H9 (cell line): ENCODE measurements around the gene CAMKK1. TPM values are rescaled to one million over a fixed set of nuclear protein-coding genes. Genes with fewer than 3 reads are reported as not detected.

Experiments used
- DNase-seq: peaks from one replicate; pipeline ENCODE4 v3.0.0-alpha.2; 2017
- H2AFZ ChIP-seq: one replicate; pipeline ENCODE4 v1.6.1; 2013; ENCODE audit warnings: mild to moderate bottlenecking, low read length, control low read depth, moderate library complexity
- H2AK5ac ChIP-seq: 2 replicates; pipeline ENCODE4 v1.6.1; 2013; ENCODE audit warnings: low read length, control low read depth, mixed read lengths; ENCODE audit not compliant: insufficient read length
- H2BK120ac ChIP-seq: one replicate; pipeline ENCODE4 v1.6.1; 2013; ENCODE audit warnings: low read depth, mild to moderate bottlenecking, low read length, control low read depth, inconsistent platforms; ENCODE audit not compliant: poor library complexity, severe bottlenecking
- H2BK12ac ChIP-seq: 2 replicates; pipeline ENCODE4 v1.6.1; 2013; ENCODE audit warnings: low read length, control low read depth, mixed read lengths, low read depth; ENCODE audit not compliant: insufficient read length
- H2BK15ac ChIP-seq: 2 replicates; pipeline ENCODE4 v1.6.1; 2013; ENCODE audit warnings: low read depth, low read length, control low read depth
- H2BK20ac ChIP-seq: one replicate; pipeline ENCODE4 v1.6.1; 2013; ENCODE audit warnings: low read depth, mild to moderate bottlenecking, low read length, control low read depth, inconsistent platforms; ENCODE audit not compliant: poor library complexity, severe bottlenecking
- H2BK5ac ChIP-seq: 2 replicates; pipeline ENCODE4 v1.6.1; 2013; ENCODE audit warnings: low read length, control low read depth, mixed read lengths; ENCODE audit not compliant: insufficient read length
- H3K14ac ChIP-seq: 2 replicates; pipeline ENCODE4 v1.6.1; 2013; ENCODE audit warnings: low read length, control low read depth; ENCODE audit not compliant: insufficient read depth
- H3K18ac ChIP-seq: 2 replicates; pipeline ENCODE4 v1.6.1; 2013; ENCODE audit warnings: low read depth, mild to moderate bottlenecking, mixed read lengths, low read length, control low read depth; ENCODE audit not compliant: insufficient read length
- H3K23ac ChIP-seq: 2 replicates; pipeline ENCODE4 v1.6.1; 2013; ENCODE audit warnings: low read length, control low read depth, mixed read lengths, low read depth; ENCODE audit not compliant: insufficient read length
- H3K23me2 ChIP-seq: 2 replicates; pipeline ENCODE4 v1.6.1; 2013; ENCODE audit warnings: low read depth, mild to moderate bottlenecking, mixed read lengths, low read length, control low read depth; ENCODE audit not compliant: insufficient read length, poor library complexity, severe bottlenecking
- H3K27ac ChIP-seq: 2 replicates; pipeline ENCODE4 v1.5.1; 2013; ENCODE audit warnings: low read length, control low read depth, mixed read lengths, low read depth; ENCODE audit not compliant: insufficient read length
- H3K27me3 ChIP-seq: 2 replicates; pipeline ENCODE4 v1.6.1; 2013; ENCODE audit warnings: low read length, control low read depth, inconsistent platforms; ENCODE audit not compliant: insufficient read depth
- H3K4ac ChIP-seq: 2 replicates; pipeline ENCODE4 v1.6.1; 2013; ENCODE audit warnings: low read depth, mild to moderate bottlenecking, control low read depth, inconsistent platforms, low read length, moderate library complexity
- H3K4me1 ChIP-seq: 2 replicates; pipeline ENCODE4 v1.6.1; 2013; ENCODE audit warnings: low read length, control low read depth, inconsistent platforms; ENCODE audit not compliant: insufficient read depth
- H3K4me2 ChIP-seq: 2 replicates; pipeline ENCODE4 v1.6.1; 2013; ENCODE audit warnings: low read length, control low read depth, mixed read lengths; ENCODE audit not compliant: insufficient read length, insufficient read depth
- H3K56ac ChIP-seq: 2 replicates; pipeline ENCODE4 v1.6.1; 2013; ENCODE audit warnings: low read depth, mild to moderate bottlenecking, mixed read lengths, low read length, control low read depth; ENCODE audit not compliant: insufficient read length
- H3K79me1 ChIP-seq: 2 replicates; pipeline ENCODE4 v1.6.1; 2013; ENCODE audit warnings: low read depth, mild to moderate bottlenecking, moderate library complexity, low read length, control low read depth, inconsistent platforms; ENCODE audit not compliant: insufficient read depth, poor library complexity, severe bottlenecking
- H3K79me2 ChIP-seq: 2 replicates; pipeline ENCODE4 v1.6.1; 2013; ENCODE audit warnings: low read length, control low read depth, inconsistent platforms; ENCODE audit not compliant: insufficient read depth
- H3K9ac ChIP-seq: 2 replicates; pipeline ENCODE4 v1.6.1; 2013; ENCODE audit warnings: low read length, control low read depth, mixed read lengths; ENCODE audit not compliant: insufficient read length; ENCODE audit errors: extremely low read depth
- H3K9me3 ChIP-seq: one replicate; pipeline ENCODE4 v1.6.1; 2013; ENCODE audit warnings: low read depth, low read length, inconsistent platforms; ENCODE audit not compliant: control insufficient read depth
- H3T11ph ChIP-seq: one replicate; pipeline ENCODE4 v1.6.1; 2013; ENCODE audit warnings: mild to moderate bottlenecking, low read length, control low read depth, inconsistent platforms
- H4K20me1 ChIP-seq: one replicate; pipeline ENCODE4 v1.6.1; 2013; ENCODE audit not compliant: control insufficient read depth, insufficient read length, insufficient read depth
- H4K5ac ChIP-seq: 2 replicates; pipeline ENCODE4 v1.6.1; 2013; ENCODE audit warnings: low read depth, mild to moderate bottlenecking, mixed read lengths, low read length, control low read depth; ENCODE audit not compliant: insufficient read length
- H4K8ac ChIP-seq: replicated peaks from 2 replicates; pipeline ENCODE4 v1.6.1; 2013; ENCODE audit warnings: low read length, control low read depth, mixed read lengths, low read depth; ENCODE audit not compliant: insufficient read length
- H4K91ac ChIP-seq: 2 replicates; pipeline ENCODE4 v1.6.1; 2013; ENCODE audit warnings: low read depth, mild to moderate bottlenecking, moderate library complexity, mixed read lengths, low read length, control low read depth; ENCODE audit not compliant: insufficient read length
- H3K27ac Mint-ChIP-seq, 3 experiments: 2 replicates in 2 of 3; 3 replicates in 1 of 3; pipeline ENCODE4 v1.8.0; 2020 to 2021; ENCODE audit warnings: mixed read lengths in 3 of 3, mild to moderate bottlenecking in 1 of 3, moderate library complexity in 1 of 3
- H3K27me3 Mint-ChIP-seq: 2 replicates; pipeline ENCODE4 v1.8.0; 2021; ENCODE audit warnings: low read depth, mild to moderate bottlenecking, moderate library complexity, mixed read lengths
- H3K36me3 Mint-ChIP-seq, 3 experiments: 2 replicates in 2 of 3; 3 replicates in 1 of 3; pipeline ENCODE4 v1.8.0; 2020 to 2021; ENCODE audit warnings: low read depth in 3 of 3, mixed read lengths in 3 of 3; ENCODE audit not compliant: insufficient read depth in 1 of 3
- H3K4me1 Mint-ChIP-seq, 2 experiments: 2 replicates each; pipeline ENCODE4 v1.8.0; 2020; ENCODE audit warnings: mixed read lengths in 2 of 2
- H3K4me3 Mint-ChIP-seq, 2 experiments: 2 replicates in 1 of 2; 3 replicates in 1 of 2; pipeline ENCODE4 v1.8.0; 2020 to 2021; ENCODE audit warnings: mild to moderate bottlenecking in 2 of 2, mixed read lengths in 2 of 2, moderate library complexity in 1 of 2
- H3K9me3 Mint-ChIP-seq, 2 experiments: 2 replicates in 1 of 2; 3 replicates in 1 of 2; pipeline ENCODE4 v1.8.0; 2020; ENCODE audit warnings: mild to moderate bottlenecking in 2 of 2, mixed read lengths in 2 of 2, moderate library complexity in 1 of 2
- WGBS: extraction: QIAGEN DNeasy Blood & Tissue Kit; methylation state at CpG from one replicate; pipeline ENCODE4 v1.1.7; 2013; ENCODE audit warnings: missing lambda C conversion rate, low lambda C conversion rate, mixed read lengths; ENCODE audit not compliant: insufficient read length; ENCODE audit errors: extremely low coverage; 5-methylcytosine and 5-hydroxymethylcytosine counted together
- total RNA-seq: library from RNA; stranded (reverse); gene quantifications from 2 replicates; pipeline ENCODE4 v1.2.1, GENCODE V29; 2021
- TF ChIP-seq, protein P1 (sequence below): fragments of 200-600 bp; sonication (generic); conservative IDR thresholded peaks from 3 replicates; pipeline ENCODE4 v1.8.0; 2021; ENCODE audit warnings: antibody characterized with exemption, mild to moderate bottlenecking

The CAMKK1 gene
- total RNA-seq, 1 experiment from 2014 or later = 6.7 TPM

DNA sequence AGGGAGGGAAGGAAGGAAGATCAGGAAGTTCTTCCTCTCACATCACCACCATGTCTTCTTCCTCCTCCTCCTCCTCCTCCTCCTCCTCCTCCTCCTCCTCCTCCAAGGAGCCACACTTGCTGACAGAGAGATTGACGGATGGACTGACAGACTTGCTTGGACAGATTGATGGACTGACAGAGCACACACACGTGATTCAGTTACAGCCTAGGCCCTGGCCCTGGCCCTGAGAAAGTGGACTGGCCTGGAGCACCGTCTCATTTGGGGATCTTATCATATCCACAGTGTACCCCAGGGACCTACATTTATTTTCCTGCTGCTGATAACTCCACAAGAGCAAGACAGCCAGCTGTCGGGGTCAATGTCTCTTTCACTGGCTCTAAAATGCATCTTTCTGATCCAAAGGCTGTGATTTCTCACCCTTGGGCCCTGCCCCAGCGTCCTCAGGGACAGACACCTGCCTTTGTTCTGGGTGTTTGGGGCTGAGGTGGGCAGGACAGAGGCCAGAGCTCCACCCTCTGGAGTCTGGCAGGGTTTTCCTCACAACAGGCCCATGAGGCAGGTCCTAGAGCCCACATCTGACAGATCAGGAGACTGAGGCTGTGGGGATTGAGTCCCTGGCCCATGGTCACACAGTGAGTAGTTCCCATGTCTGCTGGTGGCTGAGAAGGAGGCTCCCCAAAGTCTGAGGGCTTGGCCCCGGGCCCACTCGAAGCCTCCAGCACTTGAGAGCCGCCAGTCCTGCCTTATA is 25.7 kb upstream of the CAMKK1 start:
- H2BK12ac ChIP-seq = no peak overlapping the region
- H3K14ac ChIP-seq = no peak overlapping the region
- no peaks in the 10 kb centered on the region for H3K36me3 Mint-ChIP-seq
- H3K27me3 Mint-ChIP-seq = peaks cover 2% of the 10 kb centered on the region; the same call in 1 of the 2 replicates
- no peak overlapping the region for H3K56ac ChIP-seq
- no peak for DNase-seq
- no peaks in the 10 kb centered on the region for H4K20me1 ChIP-seq
- H2BK120ac ChIP-seq = no peak overlapping the region
- TF ChIP-seq, protein P1, sequence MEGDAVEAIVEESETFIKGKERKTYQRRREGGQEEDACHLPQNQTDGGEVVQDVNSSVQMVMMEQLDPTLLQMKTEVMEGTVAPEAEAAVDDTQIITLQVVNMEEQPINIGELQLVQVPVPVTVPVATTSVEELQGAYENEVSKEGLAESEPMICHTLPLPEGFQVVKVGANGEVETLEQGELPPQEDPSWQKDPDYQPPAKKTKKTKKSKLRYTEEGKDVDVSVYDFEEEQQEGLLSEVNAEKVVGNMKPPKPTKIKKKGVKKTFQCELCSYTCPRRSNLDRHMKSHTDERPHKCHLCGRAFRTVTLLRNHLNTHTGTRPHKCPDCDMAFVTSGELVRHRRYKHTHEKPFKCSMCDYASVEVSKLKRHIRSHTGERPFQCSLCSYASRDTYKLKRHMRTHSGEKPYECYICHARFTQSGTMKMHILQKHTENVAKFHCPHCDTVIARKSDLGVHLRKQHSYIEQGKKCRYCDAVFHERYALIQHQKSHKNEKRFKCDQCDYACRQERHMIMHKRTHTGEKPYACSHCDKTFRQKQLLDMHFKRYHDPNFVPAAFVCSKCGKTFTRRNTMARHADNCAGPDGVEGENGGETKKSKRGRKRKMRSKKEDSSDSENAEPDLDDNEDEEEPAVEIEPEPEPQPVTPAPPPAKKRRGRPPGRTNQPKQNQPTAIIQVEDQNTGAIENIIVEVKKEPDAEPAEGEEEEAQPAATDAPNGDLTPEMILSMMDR = no peak
- H3K4me1 ChIP-seq = no peaks in the 10 kb centered on the region
- H2BK20ac ChIP-seq = no peak overlapping the region
- no peak overlapping the region for H4K5ac ChIP-seq
- H3K27me3 ChIP-seq = no peaks in the 10 kb centered on the region
- no peak overlapping the region for H3K23ac ChIP-seq
- H3K4ac ChIP-seq = no peak overlapping the region
- H3K9me3 ChIP-seq = no peaks in the 10 kb centered on the region
- H2AK5ac ChIP-seq = no peak overlapping the region
- peaks cover 7 to 25% of the 10 kb centered on the region in 2 experiments; a peak in 3 of 4 replicates for H3K4me1 Mint-ChIP-seq
- H4K8ac ChIP-seq = no peak overlapping the region
- no peak overlapping the region; a peak in 1 of 5 replicates for H3K4me3 Mint-ChIP-seq
- H2BK5ac ChIP-seq = no peak overlapping the region
- H2AFZ ChIP-seq = no peak overlapping the region
- no CpG with 5 or more reads among the region's 8 CpGs for WGBS
- H4K91ac ChIP-seq = no peak overlapping the region
- no peak overlapping the region for H3K18ac ChIP-seq
- no peak overlapping the region for H3K4me2 ChIP-seq
- H2BK15ac ChIP-seq = no peak overlapping the region
- no peaks in the 10 kb centered on the region for H3K79me1 ChIP-seq
- H3K9me3 Mint-ChIP-seq = no peaks in the 10 kb centered on the region
- no peak overlapping the region for H3K27ac ChIP-seq
- H3K23me2 ChIP-seq = no peaks in the 10 kb centered on the region
- H3T11ph ChIP-seq = no peak overlapping the region
- H3K79me2 ChIP-seq = no peaks in the 10 kb centered on the region
- H3K9ac ChIP-seq = no peak overlapping the region
- no peak overlapping the region for H3K27ac Mint-ChIP-seq
